HG03175 (cell line): ENCODE results near the gene PDZD7.

Experiments
- ATAC-seq: cut with Tn5 transposase; IDR thresholded peaks from one replicate; pipeline ENCODE4 v1.9.1; 2021; ENCODE audit warnings: mild to moderate bottlenecking, moderate library complexity; ENCODE audit not compliant: unreplicated experiment

PDZD7 gene

GRCh38 chr10:101031128-101031795, at the start of gene PDZD7, which contains the start of gene SFXN3:
Gene PDZD7 (minus strand): TSS chr10:101031129. CDS start chr10:101030219, 910 bp downstream.
Gene SFXN3 (plus strand): TSS chr10:101031234. CDS start chr10:101034695, 3,461 bp downstream.
- ATAC-seq = peak; percentile 95

- no peak for ATAC-seq
Measured at GRCh38 chr10:101079874-101080273, 48.9 kb upstream of the PDZD7 start.

GRCh38 chr10:101076630-101077029, 45.7 kb upstream of the PDZD7 start:
- ATAC-seq = no peak

GRCh38 chr10:101075775-101076174, 44.8 kb upstream of the PDZD7 start:
- ATAC-seq = no peak

GRCh38 chr10:101073631-101074030, 42.7 kb upstream of the PDZD7 start:
- ATAC-seq = no peak

GRCh38 chr10:101072923-101073322, 42.0 kb upstream of the PDZD7 start:
- ATAC-seq = no peak

- no peak for ATAC-seq
Measured at GRCh38 chr10:101071885-101072433, 41.0 kb upstream of the PDZD7 start.

- ATAC-seq = no peak
Measured at GRCh38 chr10:101071267-101071884, 40.4 kb upstream of the PDZD7 start.

- ATAC-seq = no peak
Measured at GRCh38 chr10:101070098-101070497, 39.2 kb upstream of the PDZD7 start.

GRCh38 chr10:101069441-101069840, 38.5 kb upstream of the PDZD7 start:
- no peak for ATAC-seq

GRCh38 chr10:101067356-101068083, 36.6 kb upstream of the PDZD7 start:
- peak; percentile 53 for ATAC-seq

GRCh38 chr10:101066896-101067355, 36.0 kb upstream of the PDZD7 start:
- ATAC-seq = no peak

- ATAC-seq = no peak
Measured at GRCh38 chr10:101066146-101066895, 35.4 kb upstream of the PDZD7 start.

GRCh38 chr10:101065481-101066145, 34.7 kb upstream of the PDZD7 start:
- ATAC-seq = no peak

- no peak for ATAC-seq
Measured at GRCh38 chr10:101064415-101065030, 33.6 kb upstream of the PDZD7 start.

GRCh38 chr10:101063548-101064414, 32.9 kb upstream of the PDZD7 start:
- no peak for ATAC-seq

- ATAC-seq = no peak
Measured at GRCh38 chr10:101063050-101063525, 32.2 kb upstream of the PDZD7 start.

- peak; percentile 27 for ATAC-seq
Measured at GRCh38 chr10:101062232-101063049, 31.5 kb upstream of the PDZD7 start.
